H9 (cell line): ENCODE data around the gene TBL3. TPM values are rescaled to one million over a fixed set of nuclear protein-coding genes. Genes with fewer than 3 reads are reported as not detected.

ENCODE experiments used
- DNase-seq: peaks from one replicate; pipeline ENCODE4 v3.0.0-alpha.2; 2017
- H2AFZ ChIP-seq: one replicate; pipeline ENCODE4 v1.6.1; 2013; ENCODE audit warnings: mild to moderate bottlenecking, low read length, control low read depth, moderate library complexity
- H2AK5ac ChIP-seq: 2 replicates; pipeline ENCODE4 v1.6.1; 2013; ENCODE audit warnings: low read length, control low read depth, mixed read lengths; ENCODE audit not compliant: insufficient read length
- H2BK120ac ChIP-seq: one replicate; pipeline ENCODE4 v1.6.1; 2013; ENCODE audit warnings: low read depth, mild to moderate bottlenecking, low read length, control low read depth, inconsistent platforms; ENCODE audit not compliant: poor library complexity, severe bottlenecking
- H2BK12ac ChIP-seq: 2 replicates; pipeline ENCODE4 v1.6.1; 2013; ENCODE audit warnings: low read length, control low read depth, mixed read lengths, low read depth; ENCODE audit not compliant: insufficient read length
- H2BK15ac ChIP-seq: 2 replicates; pipeline ENCODE4 v1.6.1; 2013; ENCODE audit warnings: low read depth, low read length, control low read depth
- H2BK20ac ChIP-seq: one replicate; pipeline ENCODE4 v1.6.1; 2013; ENCODE audit warnings: low read depth, mild to moderate bottlenecking, low read length, control low read depth, inconsistent platforms; ENCODE audit not compliant: poor library complexity, severe bottlenecking
- H2BK5ac ChIP-seq: 2 replicates; pipeline ENCODE4 v1.6.1; 2013; ENCODE audit warnings: low read length, control low read depth, mixed read lengths; ENCODE audit not compliant: insufficient read length
- H3K14ac ChIP-seq: 2 replicates; pipeline ENCODE4 v1.6.1; 2013; ENCODE audit warnings: low read length, control low read depth; ENCODE audit not compliant: insufficient read depth
- H3K18ac ChIP-seq: 2 replicates; pipeline ENCODE4 v1.6.1; 2013; ENCODE audit warnings: low read depth, mild to moderate bottlenecking, mixed read lengths, low read length, control low read depth; ENCODE audit not compliant: insufficient read length
- H3K23ac ChIP-seq: 2 replicates; pipeline ENCODE4 v1.6.1; 2013; ENCODE audit warnings: low read length, control low read depth, mixed read lengths, low read depth; ENCODE audit not compliant: insufficient read length
- H3K23me2 ChIP-seq: 2 replicates; pipeline ENCODE4 v1.6.1; 2013; ENCODE audit warnings: low read depth, mild to moderate bottlenecking, mixed read lengths, low read length, control low read depth; ENCODE audit not compliant: insufficient read length, poor library complexity, severe bottlenecking
- H3K27ac ChIP-seq: 2 replicates; pipeline ENCODE4 v1.5.1; 2013; ENCODE audit warnings: low read length, control low read depth, mixed read lengths, low read depth; ENCODE audit not compliant: insufficient read length
- H3K27me3 ChIP-seq: 2 replicates; pipeline ENCODE4 v1.6.1; 2013; ENCODE audit warnings: low read length, control low read depth, inconsistent platforms; ENCODE audit not compliant: insufficient read depth
- H3K4ac ChIP-seq: 2 replicates; pipeline ENCODE4 v1.6.1; 2013; ENCODE audit warnings: low read depth, mild to moderate bottlenecking, control low read depth, inconsistent platforms, low read length, moderate library complexity
- H3K4me1 ChIP-seq: 2 replicates; pipeline ENCODE4 v1.6.1; 2013; ENCODE audit warnings: low read length, control low read depth, inconsistent platforms; ENCODE audit not compliant: insufficient read depth
- H3K4me2 ChIP-seq: 2 replicates; pipeline ENCODE4 v1.6.1; 2013; ENCODE audit warnings: low read length, control low read depth, mixed read lengths; ENCODE audit not compliant: insufficient read length, insufficient read depth
- H3K56ac ChIP-seq: 2 replicates; pipeline ENCODE4 v1.6.1; 2013; ENCODE audit warnings: low read depth, mild to moderate bottlenecking, mixed read lengths, low read length, control low read depth; ENCODE audit not compliant: insufficient read length
- H3K79me1 ChIP-seq: 2 replicates; pipeline ENCODE4 v1.6.1; 2013; ENCODE audit warnings: low read depth, mild to moderate bottlenecking, moderate library complexity, low read length, control low read depth, inconsistent platforms; ENCODE audit not compliant: insufficient read depth, poor library complexity, severe bottlenecking
- H3K79me2 ChIP-seq: 2 replicates; pipeline ENCODE4 v1.6.1; 2013; ENCODE audit warnings: low read length, control low read depth, inconsistent platforms; ENCODE audit not compliant: insufficient read depth
- H3K9ac ChIP-seq: 2 replicates; pipeline ENCODE4 v1.6.1; 2013; ENCODE audit warnings: low read length, control low read depth, mixed read lengths; ENCODE audit not compliant: insufficient read length; ENCODE audit errors: extremely low read depth
- H3K9me3 ChIP-seq: one replicate; pipeline ENCODE4 v1.6.1; 2013; ENCODE audit warnings: low read depth, low read length, inconsistent platforms; ENCODE audit not compliant: control insufficient read depth
- H3T11ph ChIP-seq: one replicate; pipeline ENCODE4 v1.6.1; 2013; ENCODE audit warnings: mild to moderate bottlenecking, low read length, control low read depth, inconsistent platforms
- H4K20me1 ChIP-seq: one replicate; pipeline ENCODE4 v1.6.1; 2013; ENCODE audit not compliant: control insufficient read depth, insufficient read length, insufficient read depth
- H4K5ac ChIP-seq: 2 replicates; pipeline ENCODE4 v1.6.1; 2013; ENCODE audit warnings: low read depth, mild to moderate bottlenecking, mixed read lengths, low read length, control low read depth; ENCODE audit not compliant: insufficient read length
- H4K8ac ChIP-seq: replicated peaks from 2 replicates; pipeline ENCODE4 v1.6.1; 2013; ENCODE audit warnings: low read length, control low read depth, mixed read lengths, low read depth; ENCODE audit not compliant: insufficient read length
- H4K91ac ChIP-seq: 2 replicates; pipeline ENCODE4 v1.6.1; 2013; ENCODE audit warnings: low read depth, mild to moderate bottlenecking, moderate library complexity, mixed read lengths, low read length, control low read depth; ENCODE audit not compliant: insufficient read length
- H3K27ac Mint-ChIP-seq, 3 experiments: 2 replicates in 2 of 3; 3 replicates in 1 of 3; pipeline ENCODE4 v1.8.0; 2020 to 2021; ENCODE audit warnings: mixed read lengths in 3 of 3, mild to moderate bottlenecking in 1 of 3, moderate library complexity in 1 of 3
- H3K27me3 Mint-ChIP-seq: 2 replicates; pipeline ENCODE4 v1.8.0; 2021; ENCODE audit warnings: low read depth, mild to moderate bottlenecking, moderate library complexity, mixed read lengths
- H3K36me3 Mint-ChIP-seq, 3 experiments: 2 replicates in 2 of 3; 3 replicates in 1 of 3; pipeline ENCODE4 v1.8.0; 2020 to 2021; ENCODE audit warnings: low read depth in 3 of 3, mixed read lengths in 3 of 3; ENCODE audit not compliant: insufficient read depth in 1 of 3
- H3K4me1 Mint-ChIP-seq, 2 experiments: 2 replicates each; pipeline ENCODE4 v1.8.0; 2020; ENCODE audit warnings: mixed read lengths in 2 of 2
- H3K4me3 Mint-ChIP-seq, 2 experiments: 2 replicates in 1 of 2; 3 replicates in 1 of 2; pipeline ENCODE4 v1.8.0; 2020 to 2021; ENCODE audit warnings: mild to moderate bottlenecking in 2 of 2, mixed read lengths in 2 of 2, moderate library complexity in 1 of 2
- H3K9me3 Mint-ChIP-seq, 2 experiments: 2 replicates in 1 of 2; 3 replicates in 1 of 2; pipeline ENCODE4 v1.8.0; 2020; ENCODE audit warnings: mild to moderate bottlenecking in 2 of 2, mixed read lengths in 2 of 2, moderate library complexity in 1 of 2
- WGBS: extraction: QIAGEN DNeasy Blood & Tissue Kit; methylation state at CpG from one replicate; pipeline ENCODE4 v1.1.7; 2013; ENCODE audit warnings: missing lambda C conversion rate, low lambda C conversion rate, mixed read lengths; ENCODE audit not compliant: insufficient read length; ENCODE audit errors: extremely low coverage; 5-methylcytosine and 5-hydroxymethylcytosine counted together
- total RNA-seq: library from RNA; stranded (reverse); gene quantifications from 2 replicates; pipeline ENCODE4 v1.2.1, GENCODE V29; 2021
- TF ChIP-seq, protein P1 (sequence below): fragments of 200-600 bp; sonication (generic); conservative IDR thresholded peaks from 3 replicates; pipeline ENCODE4 v1.8.0; 2021; ENCODE audit warnings: antibody characterized with exemption, mild to moderate bottlenecking

TBL3 gene
- total RNA-seq, 1 experiment from 2014 or later: 54.0 TPM

- Mint-ChIP-seq H3K4me3 (no peak overlapping the region), H3K27ac (no peak overlapping the region), H3K36me3 (no peaks in the 10 kb centered on the region), H3K9me3 (no peaks in the 10 kb centered on the region), H3K4me1 (peaks cover 7% of the 10 kb centered on the region in 2 experiments; a peak in 2 of 4 replicates), H3K27me3 (peaks cover 12% of the 10 kb centered on the region)
- H3K23me2 ChIP-seq: peaks cover 3% of the 10 kb centered on the region
- H2BK5ac ChIP-seq: no peak overlapping the region
- H3K9ac ChIP-seq: no peak overlapping the region
- H2BK12ac ChIP-seq: no peak overlapping the region
- H4K20me1 ChIP-seq: no peaks in the 10 kb centered on the region
- H3K27me3 ChIP-seq: peaks cover 5% of the 10 kb centered on the region; the same call in 1 of the 2 replicates
- H3K56ac ChIP-seq: no peak overlapping the region
- H3K9me3 ChIP-seq: no peaks in the 10 kb centered on the region
- WGBS: no CpG with 5 or more reads among the region's 11 CpGs
- H3K79me1 ChIP-seq: no peaks in the 10 kb centered on the region
- no peak overlapping the region for H3K27ac ChIP-seq
- no peak overlapping the region for H2BK15ac ChIP-seq
- no peak overlapping the region for H3K4ac ChIP-seq
- no peak overlapping the region for H4K5ac ChIP-seq
- no peak overlapping the region for H4K91ac ChIP-seq
- H2AFZ ChIP-seq: no peak overlapping the region
- no peak overlapping the region for H2BK20ac ChIP-seq
- H2AK5ac ChIP-seq: no peak overlapping the region
- DNase-seq: no peak
- no peaks in the 10 kb centered on the region for H3K4me1 ChIP-seq
- H3K4me2 ChIP-seq: no peak overlapping the region
- no peak overlapping the region; the same call in 1 of the 2 replicates for H3K14ac ChIP-seq
- no peaks in the 10 kb centered on the region for H3K79me2 ChIP-seq
- no peak overlapping the region for H2BK120ac ChIP-seq
- H3K18ac ChIP-seq: no peak overlapping the region
- no peak overlapping the region for H3K23ac ChIP-seq
- no peak overlapping the region for H4K8ac ChIP-seq
- TF ChIP-seq, protein P1, sequence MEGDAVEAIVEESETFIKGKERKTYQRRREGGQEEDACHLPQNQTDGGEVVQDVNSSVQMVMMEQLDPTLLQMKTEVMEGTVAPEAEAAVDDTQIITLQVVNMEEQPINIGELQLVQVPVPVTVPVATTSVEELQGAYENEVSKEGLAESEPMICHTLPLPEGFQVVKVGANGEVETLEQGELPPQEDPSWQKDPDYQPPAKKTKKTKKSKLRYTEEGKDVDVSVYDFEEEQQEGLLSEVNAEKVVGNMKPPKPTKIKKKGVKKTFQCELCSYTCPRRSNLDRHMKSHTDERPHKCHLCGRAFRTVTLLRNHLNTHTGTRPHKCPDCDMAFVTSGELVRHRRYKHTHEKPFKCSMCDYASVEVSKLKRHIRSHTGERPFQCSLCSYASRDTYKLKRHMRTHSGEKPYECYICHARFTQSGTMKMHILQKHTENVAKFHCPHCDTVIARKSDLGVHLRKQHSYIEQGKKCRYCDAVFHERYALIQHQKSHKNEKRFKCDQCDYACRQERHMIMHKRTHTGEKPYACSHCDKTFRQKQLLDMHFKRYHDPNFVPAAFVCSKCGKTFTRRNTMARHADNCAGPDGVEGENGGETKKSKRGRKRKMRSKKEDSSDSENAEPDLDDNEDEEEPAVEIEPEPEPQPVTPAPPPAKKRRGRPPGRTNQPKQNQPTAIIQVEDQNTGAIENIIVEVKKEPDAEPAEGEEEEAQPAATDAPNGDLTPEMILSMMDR: no peak
- H3T11ph ChIP-seq: no peak overlapping the region
Measured at GRCh38 chr16:2031081-2031577, 59.3 kb downstream of the TBL3 start.

Other genes starting within 250 kb of the TBL3 start
- 76.9 and 81.9 TPM in 2 replicates for gene NME3, start 200.5 kb upstream of the TBL3 start, total RNA-seq
- 60.4 and 63.6 TPM in 2 replicates for gene EME2, start 199.2 kb upstream of the TBL3 start, total RNA-seq
- gene MRPS34, start 198.9 kb upstream of the TBL3 start, total RNA-seq: 199 and 205 TPM in 2 replicates
- gene SPSB3, start 189.5 kb upstream of the TBL3 start, total RNA-seq: 19.9 and 20.0 TPM in 2 replicates
- 67.7 and 69.4 TPM in 2 replicates for gene NUBP2, start 189.1 kb upstream of the TBL3 start, total RNA-seq
- not detected in 2 replicates for gene IGFALS, start 178.3 kb upstream of the TBL3 start, total RNA-seq
- gene HAGH, start 145.2 kb upstream of the TBL3 start, total RNA-seq: 30.0 and 31.0 TPM in 2 replicates
- gene FAHD1, start 144.8 kb upstream of the TBL3 start, total RNA-seq: 13.2 and 16.2 TPM in 2 replicates
- 1.3 and 1.6 TPM in 2 replicates for gene MEIOB, start 99.9 kb upstream of the TBL3 start, total RNA-seq
- gene HS3ST6, start 53.6 kb upstream of the TBL3 start, total RNA-seq: not detected in 2 replicates
- gene MSRB1, start 28.9 kb upstream of the TBL3 start, total RNA-seq: 24.3 and 25.7 TPM in 2 replicates
- 0.11 and 0.31 TPM in 2 replicates for gene RPL3L, start 17.4 kb upstream of the TBL3 start, total RNA-seq
- 191 and 192 TPM in 2 replicates for gene NDUFB10, start 12.5 kb upstream of the TBL3 start, total RNA-seq
- gene RPS2, start 7.2 kb upstream of the TBL3 start, total RNA-seq: 3,874 and 3,923 TPM in 2 replicates
- 0.28 TPM in 1 of 2 replicates, not detected in the other for gene RNF151, start 5.2 kb upstream of the TBL3 start, total RNA-seq
- 1.3 and 1.7 TPM in 2 replicates for gene NOXO1, start 9.4 kb downstream of the TBL3 start, total RNA-seq
- 49.1 and 50.4 TPM in 2 replicates for gene GFER, start 12.1 kb downstream of the TBL3 start, total RNA-seq
- gene SYNGR3, start 17.9 kb downstream of the TBL3 start, total RNA-seq: 11.9 and 12.1 TPM in 2 replicates
- gene ZNF598, start 37.8 kb downstream of the TBL3 start, total RNA-seq: 64.2 and 70.9 TPM in 2 replicates
- gene NPW, start 47.7 kb downstream of the TBL3 start, total RNA-seq: 7.1 and 10.2 TPM in 2 replicates
- 15.3 and 18.4 TPM in 2 replicates for gene NHERF2, start 54.8 kb downstream of the TBL3 start, total RNA-seq
- 52.0 and 54.0 TPM in 2 replicates for gene NTHL1, start 75.8 kb downstream of the TBL3 start, total RNA-seq
- 122 and 125 TPM in 2 replicates for gene TSC2, start 75.9 kb downstream of the TBL3 start, total RNA-seq
- 73.5 and 88.0 TPM in 2 replicates for gene PKD1, start 163.8 kb downstream of the TBL3 start, total RNA-seq
- 2.4 and 3.0 TPM in 2 replicates for gene RAB26, start 176.6 kb downstream of the TBL3 start, total RNA-seq
- gene TRAF7, start 183.7 kb downstream of the TBL3 start, total RNA-seq: 105 and 108 TPM in 2 replicates
- gene CASKIN1, start 224.6 kb downstream of the TBL3 start, total RNA-seq: 7.9 and 9.3 TPM in 2 replicates
- 74.5 and 75.9 TPM in 2 replicates for gene MLST8, start 233.4 kb downstream of the TBL3 start, total RNA-seq
- 10.8 and 11.9 TPM in 2 replicates for gene BRICD5, start 238.8 kb downstream of the TBL3 start, total RNA-seq
- 37.4 and 38.3 TPM in 2 replicates for gene PGP, start 242.8 kb downstream of the TBL3 start, total RNA-seq